GM18526 (cell line): Measurements from ENCODE around the gene PLEKHM2.

Experiments used
- POLR2A ChIP-seq: IDR thresholded peaks from 3 replicates; pipeline ENCODE4 v1.6.1; 2011; ENCODE audit not compliant: insufficient read length; ENCODE audit errors: extremely low read depth

Gene PLEKHM2

DNA sequence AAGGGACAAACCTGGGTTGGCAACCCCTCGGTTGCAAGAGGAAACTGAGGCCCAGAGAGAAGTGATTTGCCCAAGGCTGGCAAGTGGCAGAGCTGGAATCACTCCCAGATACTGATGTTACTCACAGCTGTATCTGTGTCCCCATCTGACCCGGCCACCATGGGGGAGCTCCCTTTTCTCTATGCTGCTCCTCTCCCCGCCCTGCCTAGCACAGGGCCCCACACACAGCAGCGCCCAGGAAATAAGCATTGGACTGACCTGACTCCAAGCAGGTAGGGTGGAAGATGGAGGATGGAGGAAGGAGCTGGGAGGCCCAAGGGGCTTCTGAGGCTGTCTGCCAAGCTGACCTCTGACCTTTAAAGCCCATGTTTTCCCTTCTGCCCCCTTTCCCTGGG lies 71.5 kb downstream of the PLEKHM2 start:
- TF ChIP-seq POLR2A, result no peak

GRCh38 chr1:15756143-15757015 lies 72.3 kb downstream of the PLEKHM2 start:
- TF ChIP-seq POLR2A, result no peak

- no peak for TF ChIP-seq POLR2A
Measured at GRCh38 chr1:15757016-15757543, 73.0 kb downstream of the PLEKHM2 start.

- no peak for TF ChIP-seq POLR2A
Measured at GRCh38 chr1:15757575-15758342, 73.6 kb downstream of the PLEKHM2 start.

DNA sequence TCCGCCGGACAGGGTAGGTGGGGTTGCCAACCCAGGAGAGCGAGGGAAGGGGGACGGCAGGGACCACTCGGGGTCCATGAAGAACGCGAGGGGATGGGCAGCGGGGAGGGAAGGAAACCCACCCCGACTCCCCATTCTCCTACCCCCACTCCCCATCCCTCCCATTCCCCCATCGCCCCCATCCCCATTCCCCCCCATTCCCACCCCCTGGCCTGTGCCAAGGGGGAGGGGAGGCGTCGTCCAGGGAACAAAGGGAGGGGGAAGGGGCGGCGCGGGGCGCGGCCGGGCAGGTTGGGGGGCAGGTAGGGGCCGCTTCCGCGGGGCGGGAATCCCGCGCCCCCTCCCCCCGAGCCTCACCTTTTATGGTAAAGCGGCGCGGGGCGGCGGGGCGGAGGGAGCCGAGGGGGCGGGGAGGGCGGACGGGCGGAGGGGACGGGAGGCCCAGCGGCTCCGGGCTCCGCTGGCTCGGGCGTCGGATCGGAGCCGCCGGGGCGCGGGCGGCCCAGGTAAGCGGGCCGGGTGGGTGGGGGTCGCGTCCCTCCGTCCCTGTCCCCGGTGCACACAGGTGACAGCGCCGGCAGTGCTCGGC lies 74.3 kb downstream of the PLEKHM2 start, which contains the start of gene FBLIM1:
Gene FBLIM1 (plus strand): TSS at position 453 of the 589 bp plus-strand sequence. CDS start 6,189 bp downstream, outside the sequence.
- TF ChIP-seq POLR2A, result no peak

- no peak for TF ChIP-seq POLR2A
Measured at GRCh38 chr1:15758953-15759661, 75.0 kb downstream of the PLEKHM2 start.

- TF ChIP-seq POLR2A, result no peak
Measured at GRCh38 chr1:15760520-15761211, 76.5 kb downstream of the PLEKHM2 start.

DNA sequence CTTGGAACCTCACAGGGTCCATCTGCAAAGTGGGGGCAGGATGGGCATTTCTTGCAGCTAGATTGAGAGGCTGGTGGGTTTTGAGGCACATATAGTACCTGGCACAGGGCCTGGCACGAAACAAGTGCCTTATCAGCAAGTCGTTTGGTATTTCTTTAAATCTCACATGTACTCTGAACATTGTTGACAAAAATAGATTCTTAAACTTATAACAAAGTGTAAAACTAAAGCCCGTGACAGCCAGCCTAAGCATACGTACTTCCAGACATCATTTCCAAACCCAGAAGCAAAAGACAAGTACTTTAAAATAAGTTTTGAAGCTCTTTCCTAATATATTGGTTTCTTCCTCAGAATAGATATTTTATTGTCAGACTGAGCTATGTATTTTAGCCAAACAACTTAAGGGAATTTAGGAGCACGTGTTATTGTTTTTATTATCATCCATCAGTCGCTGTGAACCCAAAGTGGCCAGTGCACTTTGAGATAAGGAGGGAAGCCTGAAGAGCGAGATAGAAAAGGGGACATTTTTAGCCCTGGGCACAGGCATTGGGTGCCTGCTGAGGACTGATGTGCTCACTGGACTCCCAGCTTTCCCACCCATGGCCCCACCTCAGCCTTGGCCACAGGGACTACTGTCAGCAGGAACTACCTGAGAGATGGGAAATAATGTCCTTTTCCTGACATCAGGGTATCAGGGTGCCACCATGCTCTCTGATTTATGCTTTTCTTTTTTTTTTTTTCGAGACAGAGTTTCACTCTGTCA lies 77.4 kb downstream of the PLEKHM2 start:
- TF ChIP-seq POLR2A, result no peak

DNA sequence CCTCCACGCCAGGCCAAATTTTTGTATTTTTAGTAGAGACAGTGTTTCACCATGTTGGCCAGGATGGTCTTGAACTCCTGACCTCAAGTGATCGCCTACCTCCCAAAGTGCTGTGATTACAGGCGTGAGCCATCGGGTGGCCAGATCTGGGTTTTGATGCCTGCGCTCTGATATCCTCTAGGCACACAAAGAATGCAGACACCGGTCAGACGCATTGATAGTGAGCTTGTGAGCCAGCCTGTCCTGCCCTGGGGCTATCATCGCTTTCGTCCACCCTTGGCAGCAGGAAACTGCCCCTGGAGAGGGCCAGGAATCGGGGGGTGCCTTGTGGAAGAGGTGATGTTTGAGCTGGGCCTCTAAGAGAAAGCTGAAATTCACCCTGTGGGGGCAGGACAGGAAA lies 78.4 kb downstream of the PLEKHM2 start:
- TF ChIP-seq POLR2A, result no peak

- TF ChIP-seq POLR2A, result no peak
Measured at GRCh38 chr1:15764269-15764764, 80.2 kb downstream of the PLEKHM2 start.

GRCh38 chr1:15764890-15765289 lies 80.8 kb downstream of the PLEKHM2 start:
- TF ChIP-seq POLR2A, result no peak

GRCh38 chr1:15765495-15766194 lies 81.5 kb downstream of the PLEKHM2 start:
- TF ChIP-seq POLR2A, result no peak

- no peak for TF ChIP-seq POLR2A
Measured at GRCh38 chr1:15767941-15768340, 83.8 kb downstream of the PLEKHM2 start.

DNA sequence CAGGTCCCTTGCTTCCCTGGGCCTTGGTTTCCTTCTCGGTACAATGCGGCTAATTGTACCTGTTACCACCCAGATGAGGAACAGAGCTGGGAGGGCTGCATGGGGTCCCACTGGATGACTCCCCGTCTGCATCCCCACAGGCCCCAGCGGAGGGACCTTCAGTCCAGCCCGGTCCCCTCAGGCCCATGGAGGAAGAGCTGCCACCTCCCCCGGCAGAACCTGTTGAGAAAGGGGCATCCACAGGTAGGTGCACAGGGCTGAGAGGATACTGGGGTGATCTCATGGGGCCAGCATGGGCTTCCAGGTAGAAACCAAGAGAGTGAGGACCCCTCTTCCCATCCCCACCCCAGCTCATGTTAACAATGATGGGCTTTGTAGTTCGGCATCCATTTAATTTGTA lies 84.3 kb downstream of the PLEKHM2 start:
- TF ChIP-seq POLR2A, result no peak
